HG03045 (cell line): ENCODE measurements around the gene AZIN2.
"Not testable (repeated sequence)": the region's sequence is repeated elsewhere in the genome, so short reads cannot be mapped to it uniquely, and the experiment has no call there.

ENCODE experiments used
- ATAC-seq: cut with Tn5 transposase; IDR thresholded peaks from one replicate; pipeline ENCODE4 v1.9.1; 2021; ENCODE audit warnings: mild to moderate bottlenecking, moderate library complexity; ENCODE audit not compliant: unreplicated experiment

AZIN2 gene

GRCh38 chr1:33080885-33081553, at the start of gene AZIN2:
AZIN2 (plus strand) TSS chr1:33081153; CDS start chr1:33082250, 1,097 bp downstream.
- peak; percentile 97 for ATAC-seq

DNA sequence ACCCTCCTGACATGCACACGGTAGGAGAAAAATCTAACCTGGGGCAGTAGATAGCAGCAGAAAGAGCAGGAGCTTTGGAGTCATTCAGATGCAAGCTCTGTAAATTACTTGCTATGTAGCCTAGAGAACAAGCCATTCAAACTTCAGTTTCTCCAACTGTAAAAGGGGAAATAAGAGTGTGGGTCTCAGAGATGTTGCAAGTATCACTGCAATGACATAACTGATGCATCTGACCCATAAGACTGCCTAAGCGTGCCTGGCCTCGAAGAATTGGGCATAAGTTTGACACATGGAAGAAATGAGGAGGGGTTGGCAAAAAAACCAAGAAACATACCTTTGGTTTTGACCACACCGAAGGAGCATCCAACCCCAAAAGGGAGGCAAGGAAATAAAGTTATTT, 49.4 kb upstream of the AZIN2 start:
- no peak for ATAC-seq

GRCh38 chr1:33032126-33032869, 48.7 kb upstream of the AZIN2 start:
- ATAC-seq: no peak

DNA sequence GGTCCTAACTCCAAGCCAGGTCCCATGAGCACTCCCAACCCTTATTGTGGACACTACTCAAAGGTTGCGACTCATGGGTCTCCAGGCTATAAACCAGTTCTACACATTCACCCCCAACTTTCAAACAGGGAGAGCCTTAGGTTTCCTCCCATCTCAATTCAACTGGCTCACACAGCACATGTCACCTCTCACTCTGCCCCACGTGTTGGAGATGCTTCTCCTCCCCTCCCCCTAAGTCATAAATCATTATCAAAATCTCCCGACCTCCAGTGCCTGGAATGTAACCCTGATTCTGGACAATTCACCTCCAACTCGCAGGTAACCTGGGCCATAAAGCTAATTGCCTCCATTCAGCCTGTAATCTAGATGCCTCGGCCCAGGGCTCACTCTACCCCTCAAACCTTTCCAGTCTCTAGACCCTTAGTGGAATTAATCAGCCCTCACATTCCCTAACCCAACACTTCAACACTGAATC, 44.9 kb upstream of the AZIN2 start:
- ATAC-seq: no peak

DNA sequence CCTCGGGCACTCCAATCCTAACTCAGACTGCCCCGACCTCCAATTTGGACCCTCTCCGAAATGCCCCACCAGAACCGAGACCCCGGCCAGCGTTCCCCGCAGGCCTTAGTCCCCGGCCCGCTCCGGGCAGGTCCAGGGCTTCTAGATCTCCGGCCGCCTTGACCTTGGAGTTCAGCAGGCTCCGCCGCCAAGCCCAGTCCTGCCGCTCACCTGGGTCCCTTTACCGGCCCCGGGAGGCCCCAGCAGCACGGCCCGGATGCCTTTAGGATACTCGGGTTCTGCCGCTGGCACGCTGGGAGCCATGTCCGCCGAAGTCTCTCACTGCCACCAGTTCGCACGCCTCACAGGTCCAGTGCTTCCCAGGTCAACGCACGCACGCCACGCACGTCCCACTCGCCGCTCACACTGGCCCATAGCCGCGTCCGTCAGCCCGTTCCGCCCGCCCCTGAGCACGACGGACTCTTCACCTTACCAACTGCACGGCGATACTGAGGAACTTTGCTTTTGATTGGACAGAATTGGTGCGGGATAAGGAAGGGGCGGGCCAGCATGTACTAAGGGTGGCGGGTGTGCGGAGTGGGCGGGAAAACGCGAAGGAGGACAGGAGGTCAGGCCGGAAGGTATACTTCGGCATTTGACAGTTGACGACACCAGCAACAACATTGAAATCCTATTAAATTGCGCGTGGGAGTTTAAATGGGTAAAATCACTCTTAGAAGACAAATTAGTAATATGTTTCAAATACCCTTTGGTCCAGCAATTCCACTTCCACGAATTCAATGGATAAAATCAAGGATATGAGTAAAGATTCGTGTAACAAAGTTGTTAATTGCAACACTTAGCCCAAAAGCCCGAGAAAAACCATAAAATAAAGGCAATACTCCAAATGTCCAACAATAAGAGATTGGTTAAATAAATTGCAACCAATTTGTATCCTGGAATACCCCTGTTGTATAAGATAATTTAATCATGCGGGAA, 44.1 kb upstream of the AZIN2 start, which contains the start of gene AK2:
AK2 (minus strand) TSS at position 358 of the 978 bp plus-strand sequence; CDS start at position 303, 55 bp downstream.
- peak; percentile 96 for ATAC-seq

DNA sequence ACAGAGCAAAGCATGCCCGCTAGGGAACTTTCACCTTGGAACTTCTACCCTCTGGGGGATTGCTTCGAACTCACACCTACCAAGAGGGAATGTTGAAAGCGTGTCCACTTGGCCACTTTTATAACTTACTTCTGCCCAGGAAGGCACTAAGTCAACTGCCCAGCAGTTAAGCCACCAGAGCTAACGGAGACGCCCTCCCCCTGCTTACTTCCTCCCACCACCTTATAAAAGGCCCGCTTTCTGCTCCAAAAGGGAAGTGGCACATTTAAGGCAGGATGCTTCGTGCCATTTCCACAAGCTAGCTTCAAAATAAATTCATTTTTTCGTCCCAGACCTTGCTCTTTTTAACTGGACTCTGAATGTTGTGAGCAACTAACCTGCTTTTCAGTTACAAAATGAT, 41.1 kb upstream of the AZIN2 start:
- ATAC-seq: no peak

DNA sequence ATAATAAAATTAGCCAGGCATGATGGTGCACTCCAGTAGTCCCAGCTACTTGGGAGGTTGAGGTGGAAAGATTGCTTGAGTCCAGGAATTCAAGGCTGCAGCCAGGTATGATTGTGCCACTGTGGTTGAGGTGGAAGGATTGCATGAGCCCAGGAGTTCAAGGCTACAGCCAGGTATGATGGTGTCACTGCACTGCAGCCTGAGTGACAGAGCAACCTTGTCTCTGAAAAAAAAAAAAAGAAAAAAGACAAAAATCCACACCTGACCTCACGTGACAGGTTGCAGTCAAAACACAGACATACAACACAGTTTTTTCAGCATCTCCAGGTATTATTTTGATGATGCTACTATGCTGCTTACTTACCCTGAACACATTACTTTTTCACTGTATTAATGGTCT, 39.9 kb upstream of the AZIN2 start:
- no peak for ATAC-seq

DNA sequence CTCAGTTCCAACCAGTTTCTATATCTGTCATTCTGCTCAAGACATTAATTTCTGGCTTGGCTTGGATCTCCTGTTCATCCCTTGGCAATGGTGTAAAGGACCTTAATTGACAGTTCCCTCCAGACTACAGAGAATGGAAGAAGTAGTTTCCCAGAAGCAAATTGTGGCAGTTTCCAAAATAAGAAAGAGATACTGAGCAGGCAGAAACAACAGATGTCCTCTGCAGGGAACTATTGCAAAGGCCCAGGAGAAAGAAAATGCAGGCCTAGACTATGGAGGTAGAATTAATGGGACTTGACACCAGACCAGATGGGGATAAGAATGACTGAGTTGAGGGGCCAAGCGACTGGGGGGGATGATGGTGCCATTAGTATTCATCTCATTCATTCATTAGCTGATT, 38.1 kb upstream of the AZIN2 start:
- no peak for ATAC-seq

DNA sequence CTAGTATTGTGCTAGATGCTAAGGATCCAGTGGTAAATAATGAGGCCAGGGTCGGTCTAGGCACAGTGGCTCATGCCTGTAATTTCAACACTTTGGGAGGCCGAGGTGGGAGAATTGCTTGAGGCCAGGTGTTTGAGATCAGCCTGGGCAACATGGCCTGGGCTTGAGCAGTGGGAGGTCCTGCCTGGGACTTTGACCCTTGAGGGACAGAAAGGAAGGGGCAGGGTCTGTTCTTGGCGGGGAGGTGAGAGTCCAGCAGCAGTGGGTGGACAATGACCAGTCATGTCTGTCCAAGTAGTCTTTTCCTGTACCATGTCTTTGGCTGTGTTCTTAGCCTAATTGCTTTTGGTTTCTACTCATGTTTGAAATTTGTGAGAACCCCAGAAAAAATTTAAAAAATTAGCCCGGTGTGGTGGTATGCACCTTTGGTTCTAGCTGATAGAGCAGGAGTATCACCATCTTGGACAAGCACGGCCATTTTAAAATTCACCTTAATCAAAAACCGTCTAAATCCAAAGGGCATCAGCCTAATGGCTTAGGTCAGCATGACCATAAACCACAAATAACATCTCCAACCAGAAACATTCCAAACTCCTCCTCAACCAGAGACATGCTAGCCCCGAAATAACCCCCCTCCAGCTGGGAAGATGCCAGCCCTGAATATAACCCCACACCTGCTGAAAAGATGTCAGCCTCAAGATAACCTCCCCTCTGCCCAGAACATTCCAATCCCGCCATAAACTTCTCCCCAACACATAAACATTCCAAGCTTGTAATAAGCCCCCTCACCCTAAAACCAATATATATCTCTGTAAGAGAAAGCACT, 37.5 kb upstream of the AZIN2 start:
- no peak for ATAC-seq

- ATAC-seq: no peak
Measured at GRCh38 chr1:33045246-33045645, 35.7 kb upstream of the AZIN2 start.

DNA sequence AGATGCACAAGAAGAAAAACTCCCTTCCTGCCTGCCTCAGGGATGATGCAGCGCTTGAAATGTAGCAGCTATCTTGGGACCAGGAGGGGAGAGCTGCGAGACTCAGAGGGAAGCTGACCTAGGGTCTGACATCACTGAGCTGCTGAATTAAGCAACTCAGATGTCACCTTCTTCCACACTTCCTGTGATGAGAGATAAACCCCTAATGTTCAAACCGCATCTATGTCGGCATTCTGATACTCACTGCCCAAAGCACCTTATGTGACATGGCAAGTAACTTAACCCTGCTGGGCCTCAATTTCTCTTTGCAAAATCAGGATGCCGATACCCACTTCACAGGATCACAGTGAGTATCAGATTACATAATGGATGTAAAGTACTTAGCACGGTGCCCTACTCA, 35.1 kb upstream of the AZIN2 start:
- no peak for ATAC-seq

- ATAC-seq: not testable (repeated sequence)
Measured at GRCh38 chr1:33046234-33046633, 34.7 kb upstream of the AZIN2 start.

DNA sequence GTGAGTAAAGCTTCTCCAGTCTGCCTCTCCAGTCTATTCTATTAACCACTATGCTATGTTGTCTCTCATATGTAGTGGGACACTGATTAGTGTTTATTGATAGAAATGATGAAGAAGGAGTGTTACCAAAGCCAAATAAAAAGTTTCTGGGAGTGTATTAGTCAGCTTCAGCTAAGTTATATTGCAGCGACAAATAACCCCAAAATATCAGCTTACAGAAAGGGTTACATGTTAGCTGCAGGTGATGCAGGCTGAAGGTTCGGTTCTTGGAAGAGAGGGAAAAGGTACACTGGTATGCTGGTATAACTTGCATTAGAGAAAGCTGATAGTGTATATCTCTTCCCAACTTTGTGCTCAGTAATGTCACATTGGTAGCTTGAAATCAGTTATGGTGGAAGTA, 33.7 kb upstream of the AZIN2 start:
- ATAC-seq: no peak

GRCh38 chr1:33047839-33048305, 33.1 kb upstream of the AZIN2 start:
- ATAC-seq: no peak

DNA sequence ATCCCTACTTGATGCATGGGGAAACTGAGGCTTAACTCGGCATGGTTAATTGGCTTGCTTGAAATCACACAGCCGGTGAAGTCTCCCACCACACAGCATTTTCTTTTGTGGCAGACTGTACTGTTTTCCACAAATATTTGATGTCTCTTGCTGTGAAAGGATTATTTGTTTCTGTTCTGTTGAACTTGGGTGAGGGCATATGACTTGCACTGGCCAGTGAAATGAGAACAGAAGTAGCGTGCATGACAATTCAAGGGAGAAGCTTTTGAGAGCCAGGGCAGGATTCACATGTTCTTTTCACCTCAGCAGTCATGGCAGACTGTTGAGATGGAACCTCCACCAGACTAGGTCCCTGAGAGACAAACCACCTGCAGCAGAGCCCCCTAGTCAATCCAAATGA, 32.5 kb upstream of the AZIN2 start:
- no peak for ATAC-seq

DNA sequence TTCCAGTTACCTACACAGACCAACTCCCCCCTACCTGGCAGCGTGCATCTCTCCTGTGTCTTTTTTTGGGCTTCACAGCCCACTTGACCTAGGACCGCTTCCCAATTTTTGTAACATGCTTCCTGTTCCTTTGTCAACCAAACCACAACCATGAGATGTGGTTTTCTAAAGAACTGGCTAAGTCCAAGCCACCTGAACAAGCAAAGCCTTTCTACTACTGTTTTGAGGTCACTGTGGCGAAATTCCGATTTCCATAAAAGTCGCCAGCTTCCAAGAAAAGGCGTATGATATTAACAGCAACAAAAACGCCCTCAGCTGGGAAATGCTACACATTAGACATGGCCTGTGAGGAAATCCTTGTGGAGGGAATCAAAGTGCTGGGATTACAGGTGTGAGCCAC, 31.6 kb upstream of the AZIN2 start:
- ATAC-seq: no peak

- ATAC-seq: no peak
Measured at GRCh38 chr1:33050221-33051076, 30.5 kb upstream of the AZIN2 start.

- ATAC-seq: no peak
Measured at GRCh38 chr1:33055210-33056008, 25.5 kb upstream of the AZIN2 start.
